ENCODE results near the gene OR1I1. TPM values are rescaled to one million over a fixed set of nuclear protein-coding genes. Genes with fewer than 3 reads are reported as not detected.

The OR1I1 gene, protein sequence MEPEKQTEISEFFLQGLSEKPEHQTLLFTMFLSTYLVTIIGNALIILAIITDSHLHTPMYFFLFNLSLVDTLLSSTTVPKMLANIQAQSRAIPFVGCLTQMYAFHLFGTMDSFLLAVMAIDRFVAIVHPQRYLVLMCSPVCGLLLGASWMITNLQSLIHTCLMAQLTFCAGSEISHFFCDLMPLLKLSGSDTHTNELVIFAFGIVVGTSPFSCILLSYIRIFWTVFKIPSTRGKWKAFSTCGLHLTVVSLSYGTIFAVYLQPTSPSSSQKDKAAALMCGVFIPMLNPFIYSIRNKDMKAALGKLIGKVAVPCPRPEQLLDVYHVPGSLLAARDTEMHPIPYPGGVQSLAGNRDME
- not detected in 5 replicates for total RNA-seq (2022; extraction: Qiagen RNA extraction; ENCODE audit: low read depth)

DNA sequence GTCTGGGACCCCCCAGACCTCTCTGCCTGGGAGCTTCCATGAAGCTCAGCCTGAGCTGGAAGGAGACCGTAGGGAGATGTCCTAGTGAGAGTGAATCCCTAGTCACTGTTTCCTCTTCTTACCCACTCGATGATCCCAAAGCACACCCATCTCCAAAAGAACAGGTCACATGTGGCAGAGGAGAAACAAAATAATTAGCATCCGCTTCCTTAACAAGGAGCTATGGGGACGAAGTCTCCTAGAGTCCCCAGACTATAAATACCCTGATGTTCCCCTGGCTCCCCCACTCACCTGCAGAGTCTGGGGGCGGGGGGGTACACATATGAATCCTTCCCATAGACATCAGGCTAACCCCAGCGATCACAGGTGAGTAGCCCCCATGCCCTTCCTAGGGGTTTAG lies at the start of gene OR1I1:
TSS of gene OR1I1 (plus strand) at position 301 of the 400 bp plus-strand sequence. CDS start 4,855 bp downstream, outside the sequence.

DNA sequence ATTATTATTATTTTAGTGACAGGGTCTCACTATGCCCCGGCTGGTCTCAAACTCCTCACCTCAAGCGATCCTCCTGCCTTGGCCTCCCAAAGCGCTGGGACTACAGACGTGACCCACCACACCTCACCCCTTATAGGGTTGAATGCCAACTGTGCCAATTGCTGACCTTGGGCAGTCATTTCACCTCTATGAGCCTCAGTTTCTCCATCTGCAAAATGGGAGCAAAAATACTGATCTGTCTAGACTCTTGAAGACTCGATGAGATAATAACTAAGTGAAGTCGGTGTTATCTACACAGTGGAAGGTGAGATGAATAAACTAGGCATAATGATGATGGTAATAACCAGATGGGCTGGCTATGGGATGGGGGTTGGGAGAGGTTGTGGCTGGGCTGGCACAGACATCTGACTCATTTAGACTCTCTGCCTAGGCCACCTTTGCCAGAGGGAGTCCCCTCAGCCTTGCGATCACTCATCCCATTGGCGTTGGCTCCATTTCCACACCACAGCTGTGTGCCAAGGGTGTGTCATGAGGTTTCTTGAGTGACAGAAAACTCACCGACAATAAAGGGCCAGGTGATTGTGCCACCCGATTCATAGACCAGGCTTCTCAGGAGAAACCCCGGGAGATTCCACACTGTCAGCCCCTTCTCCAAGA lies 33.0 kb upstream of the OR1I1 start, which contains the start of gene CASP14:
TSS of gene CASP14 (plus strand) at position 596 of the 657 bp plus-strand sequence. CDS start 2,772 bp downstream, outside the sequence.

DNA sequence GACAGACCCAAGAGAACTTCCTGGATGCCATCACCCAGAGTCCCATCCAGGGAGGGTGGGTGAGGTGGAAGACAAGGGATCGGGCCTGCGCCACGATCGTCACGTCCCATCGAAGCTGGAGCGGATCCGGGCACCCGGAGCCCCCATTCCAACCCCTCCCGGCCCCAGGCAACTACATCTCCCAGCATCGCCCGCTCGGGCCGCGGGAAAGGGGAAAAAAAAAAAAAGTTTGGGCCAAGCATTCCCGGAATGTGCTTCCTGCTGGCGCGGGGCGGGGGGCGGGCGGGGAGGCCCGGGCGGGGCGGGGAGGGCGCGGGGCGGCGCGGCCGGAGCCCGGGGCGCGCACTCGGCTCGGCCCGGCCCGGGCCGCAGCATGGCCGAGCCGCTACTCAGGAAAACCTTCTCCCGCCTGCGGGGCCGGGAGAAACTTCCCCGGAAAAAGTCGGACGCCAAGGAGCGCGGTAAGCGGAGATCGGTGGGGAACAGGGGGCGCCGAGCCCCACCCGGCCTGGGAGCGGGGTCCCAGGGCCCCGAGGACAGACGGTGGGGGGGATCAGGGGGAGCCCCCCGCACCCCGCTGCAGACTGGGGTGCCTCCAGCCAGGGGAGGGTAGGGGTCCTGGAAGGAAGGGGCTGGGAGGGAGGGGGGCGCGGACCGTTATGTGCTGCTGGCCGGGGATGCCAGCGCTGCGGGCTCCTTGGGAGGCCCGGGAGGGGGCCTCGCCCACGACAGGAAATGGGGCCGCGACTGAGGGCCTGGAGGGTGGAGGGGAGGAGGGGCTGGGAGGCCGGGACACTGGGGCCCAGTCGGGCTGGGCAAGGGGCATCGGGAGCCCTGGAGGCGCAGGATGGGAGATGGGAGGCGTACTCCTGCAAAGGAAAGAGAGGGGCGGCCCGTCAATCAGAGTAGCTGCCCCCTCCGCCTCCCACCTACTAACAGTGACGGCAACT lies 25.3 kb downstream of the OR1I1 start, which contains the start of gene SYDE1:
TSS of gene SYDE1 (plus strand) at position 341 of the 950 bp plus-strand sequence. CDS start at position 374, 33 bp downstream.

Other genes starting within 250 kb of the OR1I1 start
- not detected in 5 replicates for gene OR7A5, start 247.0 kb upstream of the OR1I1 start, total RNA-seq (2022; extraction: Qiagen RNA extraction; ENCODE audit: low read depth)
- gene OR7C1, start 247.0 kb upstream of the OR1I1 start, total RNA-seq (2022; extraction: Qiagen RNA extraction; ENCODE audit: low read depth), result not detected in 5 replicates
- gene OR7A10, start 233.3 kb upstream of the OR1I1 start, total RNA-seq (2022; extraction: Qiagen RNA extraction; ENCODE audit: low read depth), result not detected in 5 replicates
- gene OR7A17, start 196.1 kb upstream of the OR1I1 start, total RNA-seq (2022; extraction: Qiagen RNA extraction; ENCODE audit: low read depth), result not detected in 5 replicates
- not detected in 5 replicates for gene OR7C2, start 140.7 kb upstream of the OR1I1 start, total RNA-seq (2022; extraction: Qiagen RNA extraction; ENCODE audit: low read depth)
- gene SLC1A6, start 102.3 kb upstream of the OR1I1 start, total RNA-seq (2022; extraction: Qiagen RNA extraction; ENCODE audit: low read depth), result not detected in 5 replicates
- gene CASP14, start 32.7 kb upstream of the OR1I1 start, total RNA-seq (2022; extraction: Qiagen RNA extraction; ENCODE audit: low read depth), result not detected in 5 replicates
- 13.0 to 17.7 TPM (median 13.8 TPM) in 5 replicates for gene SYDE1, start 25.2 kb downstream of the OR1I1 start, total RNA-seq (2022; extraction: Qiagen RNA extraction; ENCODE audit: low read depth)
- 5.9 to 9.0 TPM (median 8.6 TPM) in 5 replicates for gene NOTCH3, start 118.8 kb downstream of the OR1I1 start, total RNA-seq (2022; extraction: Qiagen RNA extraction; ENCODE audit: low read depth)
- gene EPHX3, start 150.2 kb downstream of the OR1I1 start, total RNA-seq (2022; extraction: Qiagen RNA extraction; ENCODE audit: low read depth), result 0.05 to 0.13 TPM (median 0.09 TPM) in 3 of 5 replicates, not detected in the others

Measured in A549 treated with CpdA at 1 μM for 4 hours (cell line).